Calu3 (cell line): Measurements from ENCODE around the gene IL1RL2. TPM values are rescaled to one million over a fixed set of nuclear protein-coding genes. Genes with fewer than 3 reads are reported as not detected.

Experiments used
- BruUV-seq: library from RNA; stranded (reverse); fragments of 400-500 nt; replicated peaks from 2 replicates; lab custom pipeline; 2021; lab: Mats Ljungman, UMichigan
- CTCF ChIA-PET: fragments of 300-600 bp; sonication (Branson Sonifier 250); formaldehyde crosslinking; loops from one replicate; lab custom pipeline; 2022; ENCODE audit warnings: antibody characterized with exemption; lab: Charles Lee
- DNase-seq: peaks from one replicate; pipeline ENCODE4 v3.0.0; 2022
- H3K27ac Mint-ChIP-seq: one replicate; pipeline ENCODE4 v1.8.0; 2022; ENCODE audit warnings: mixed read lengths; ENCODE audit not compliant: unreplicated experiment
- H3K27me3 Mint-ChIP-seq: one replicate; pipeline ENCODE4 v1.8.0; 2022; ENCODE audit warnings: mixed read lengths; ENCODE audit not compliant: unreplicated experiment
- H3K36me3 Mint-ChIP-seq: one replicate; pipeline ENCODE4 v1.8.0; 2022; ENCODE audit warnings: mild to moderate bottlenecking, moderate library complexity, mixed read lengths; ENCODE audit not compliant: insufficient read depth, unreplicated experiment
- H3K4me1 Mint-ChIP-seq: one replicate; pipeline ENCODE4 v1.8.0; 2022; ENCODE audit warnings: mild to moderate bottlenecking, low read depth, mixed read lengths; ENCODE audit not compliant: unreplicated experiment
- H3K4me3 Mint-ChIP-seq: one replicate; pipeline ENCODE4 v1.8.0; 2022; ENCODE audit warnings: mild to moderate bottlenecking, low read depth, moderate library complexity, mixed read lengths; ENCODE audit not compliant: unreplicated experiment
- H3K9me3 Mint-ChIP-seq: one replicate; pipeline ENCODE4 v1.8.0; 2022; ENCODE audit warnings: low read depth, mixed read lengths; ENCODE audit not compliant: unreplicated experiment
- CTCF ChIP-seq: fragments of 200-600 bp; IDR thresholded peaks from one replicate; pipeline ENCODE4 v1.8.0; 2022; ENCODE audit warnings: antibody characterized with exemption; ENCODE audit not compliant: unreplicated experiment
- intact Hi-C: fragments of 100-400 bp; cut with micrococcal nuclease; formaldehyde crosslinking; loops from one replicate; pipeline ENCODE4 v1.10.0; 2022; ENCODE audit not compliant: unreplicated experiment
- total RNA-seq: library from RNA; stranded (reverse); gene quantifications from 2 replicates; pipeline ENCODE4 v1.2.3, GENCODE V29; 2022

IL1RL2 gene
- total RNA-seq, 1 experiment from 2014 or later: 0.68 TPM

- TF ChIP-seq CTCF: no peak
- H3K27ac Mint-ChIP-seq: no peak overlapping the region
- CTCF ChIA-PET: interaction anchor here (0.5 kb wide), 1 partner anchor 11 kb away, joined by 3 read pairs; no protein-coding TSS in a partner anchor
- H3K4me1 Mint-ChIP-seq: no peaks in the 10 kb centered on the region
- H3K9me3 Mint-ChIP-seq: no peaks in the 10 kb centered on the region
- no peak for DNase-seq
- no peaks in the 10 kb centered on the region for H3K36me3 Mint-ChIP-seq
- intact Hi-C loops: no loop called here
- H3K27me3 Mint-ChIP-seq: peaks cover 16% of the 10 kb centered on the region
- no TSS peak for BruUV-seq
- H3K4me3 Mint-ChIP-seq: no peak overlapping the region
Measured at GRCh38 chr2:102289129-102289528, 102.3 kb downstream of the IL1RL2 start.

Other genes with a start within 250 kb of the IL1RL2 start
- gene IL1R2, start 195.1 kb upstream of the IL1RL2 start, total RNA-seq: 0.34 TPM in 1 of 2 replicates, not detected in the other
- gene IL1R1, start 44.3 kb upstream of the IL1RL2 start, total RNA-seq: 6.2 and 8.7 TPM in 2 replicates
- 0.22 TPM in 1 of 2 replicates, not detected in the other for gene IL1RL1, start 124.5 kb downstream of the IL1RL2 start, total RNA-seq
- gene IL18R1, start 168.8 kb downstream of the IL1RL2 start, total RNA-seq: 1.5 and 2.1 TPM in 2 replicates
- gene IL18RAP, start 236.1 kb downstream of the IL1RL2 start, total RNA-seq: not detected in 2 replicates